Tibial nerve (tissue), 4 donors: ENCODE results near the gene ITGB1. TPM values are rescaled to one million over a fixed set of nuclear protein-coding genes. Genes with fewer than 3 reads are reported as not detected.
"Not testable (repeated sequence)": the region's sequence is repeated elsewhere in the genome, so short reads cannot be mapped to it uniquely, and the experiment has no call there.

Source experiments
- DNase-seq, 2 donors: peaks; one replicate each; pipeline ENCODE4 v3.0.0-alpha.2; 2019; ENCODE audit warnings: low spot score in 2 of 2
- H3K27ac ChIP-seq, 4 donors: fragments of 200-600 bp; sonication (generic) in 3 of 4; one replicate each; pipeline ENCODE4 v1.5.1; 2017 to 2019; ENCODE audit warnings: mild to moderate bottlenecking in 1 of 4
- H3K27me3 ChIP-seq, 2 donors: fragments of 200-600 bp; sonication (generic) in 1 of 2; one replicate each; pipeline versions ENCODE4 v1.5.1 to v1.6.0; 2017 to 2019
- H3K36me3 ChIP-seq, 3 donors: fragments of 200-600 bp; sonication (generic); one replicate each; pipeline ENCODE4 v1.5.1; 2018 to 2019
- H3K4me1 ChIP-seq, 4 donors: fragments of 200-600 bp; sonication (generic) in 3 of 4; one replicate each; pipeline ENCODE4 v1.5.1; 2017 to 2019
- H3K4me3 ChIP-seq, 4 donors: fragments of 200-600 bp; sonication (generic) in 3 of 4; one replicate each; pipeline ENCODE4 v1.5.1; 2017 to 2019; ENCODE audit warnings: mild to moderate bottlenecking in 1 of 4, moderate library complexity in 1 of 4
- H3K9me3 ChIP-seq, 4 donors: fragments of 200-600 bp; sonication (generic) in 3 of 4; one replicate each; pipeline ENCODE4 v1.5.1; 2017 to 2019
- EP300 ChIP-seq, 2 donors: sonication (generic); formaldehyde crosslinking; IDR thresholded peaks; one replicate each; pipeline ENCODE4 v1.6.1; 2017; ENCODE audit warnings: antibody characterized with exemption in 2 of 2, mild to moderate bottlenecking in 1 of 2
- POLR2A ChIP-seq, 2 donors: fragments of 450-650 bp; IDR thresholded peaks; one replicate each; pipeline ENCODE4 v1.6.1; 2017; ENCODE audit warnings: antibody characterized with exemption in 2 of 2, mild to moderate bottlenecking in 2 of 2, moderate library complexity in 2 of 2
- WGBS, 2 donors: methylation state at CpG; one replicate each; pipeline ENCODE4 v1.1.5; 2018; 5-methylcytosine and 5-hydroxymethylcytosine counted together
- total RNA-seq, 4 donors: library from RNA; depleted of rRNA; stranded (reverse); fragments of >200 nt; gene quantifications; one replicate each; pipeline ENCODE4 v1.1.0, GENCODE V29; 2016
- TF ChIP-seq, protein P1 (sequence below), 5 experiments: fragments of 200-600 bp in 3 of 5; fragments of 450-650 bp in 2 of 5; sonication (generic) in 3 of 5; IDR thresholded peaks; one replicate each; pipeline ENCODE4 v1.5.1; 2016 to 2019; ENCODE audit warnings: antibody characterized with exemption in 5 of 5, mild to moderate bottlenecking in 3 of 5, moderate library complexity in 2 of 5

The ITGB1 gene
- total RNA-seq, 4 donors from 2014 or later = 288 to 483 (median 404) TPM

DNA sequence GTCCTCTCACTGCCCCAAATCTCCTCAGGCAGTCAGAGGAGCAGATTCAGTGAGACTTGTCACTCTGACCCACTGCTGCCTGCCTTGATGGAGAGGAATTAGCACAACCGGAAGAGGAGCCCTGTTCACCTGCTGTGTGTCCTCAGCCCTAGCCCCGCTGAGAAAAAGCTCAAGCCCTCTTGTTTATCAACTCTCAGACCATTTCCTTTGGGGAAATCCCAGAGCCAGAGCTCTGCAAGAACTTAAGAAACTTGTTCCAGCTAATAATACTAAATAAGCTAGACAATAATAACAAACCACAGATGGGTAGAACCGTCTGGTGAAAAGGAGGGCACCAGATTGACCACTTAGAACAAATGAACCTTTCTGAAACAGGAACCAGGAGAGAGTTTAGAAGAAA lies 37.7 kb upstream of the ITGB1 start:
- no peaks in the 10 kb centered on the region for H3K36me3 ChIP-seq
- 20 to 29% methylated on average over 3 of the region's 3 CpGs for WGBS, 2 donors
- no peak overlapping the region for H3K4me3 ChIP-seq
- TF ChIP-seq POLR2A (IDR thresholded peaks at IDR 0.05) (no peak), EP300 (IDR thresholded peaks at IDR 0.05) (no peak)
- TF ChIP-seq, protein P1, sequence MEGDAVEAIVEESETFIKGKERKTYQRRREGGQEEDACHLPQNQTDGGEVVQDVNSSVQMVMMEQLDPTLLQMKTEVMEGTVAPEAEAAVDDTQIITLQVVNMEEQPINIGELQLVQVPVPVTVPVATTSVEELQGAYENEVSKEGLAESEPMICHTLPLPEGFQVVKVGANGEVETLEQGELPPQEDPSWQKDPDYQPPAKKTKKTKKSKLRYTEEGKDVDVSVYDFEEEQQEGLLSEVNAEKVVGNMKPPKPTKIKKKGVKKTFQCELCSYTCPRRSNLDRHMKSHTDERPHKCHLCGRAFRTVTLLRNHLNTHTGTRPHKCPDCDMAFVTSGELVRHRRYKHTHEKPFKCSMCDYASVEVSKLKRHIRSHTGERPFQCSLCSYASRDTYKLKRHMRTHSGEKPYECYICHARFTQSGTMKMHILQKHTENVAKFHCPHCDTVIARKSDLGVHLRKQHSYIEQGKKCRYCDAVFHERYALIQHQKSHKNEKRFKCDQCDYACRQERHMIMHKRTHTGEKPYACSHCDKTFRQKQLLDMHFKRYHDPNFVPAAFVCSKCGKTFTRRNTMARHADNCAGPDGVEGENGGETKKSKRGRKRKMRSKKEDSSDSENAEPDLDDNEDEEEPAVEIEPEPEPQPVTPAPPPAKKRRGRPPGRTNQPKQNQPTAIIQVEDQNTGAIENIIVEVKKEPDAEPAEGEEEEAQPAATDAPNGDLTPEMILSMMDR (IDR thresholded peaks at IDR 0.05) = no peak
- peaks cover 0 to 7% (median 0%) of the 10 kb centered on the region in 4 donors for H3K9me3 ChIP-seq
- no peaks in the 10 kb centered on the region for H3K4me1 ChIP-seq
- no peaks in the 10 kb centered on the region for H3K27me3 ChIP-seq
- DNase-seq = no peak
- H3K27ac ChIP-seq = no peak overlapping the region

DNA sequence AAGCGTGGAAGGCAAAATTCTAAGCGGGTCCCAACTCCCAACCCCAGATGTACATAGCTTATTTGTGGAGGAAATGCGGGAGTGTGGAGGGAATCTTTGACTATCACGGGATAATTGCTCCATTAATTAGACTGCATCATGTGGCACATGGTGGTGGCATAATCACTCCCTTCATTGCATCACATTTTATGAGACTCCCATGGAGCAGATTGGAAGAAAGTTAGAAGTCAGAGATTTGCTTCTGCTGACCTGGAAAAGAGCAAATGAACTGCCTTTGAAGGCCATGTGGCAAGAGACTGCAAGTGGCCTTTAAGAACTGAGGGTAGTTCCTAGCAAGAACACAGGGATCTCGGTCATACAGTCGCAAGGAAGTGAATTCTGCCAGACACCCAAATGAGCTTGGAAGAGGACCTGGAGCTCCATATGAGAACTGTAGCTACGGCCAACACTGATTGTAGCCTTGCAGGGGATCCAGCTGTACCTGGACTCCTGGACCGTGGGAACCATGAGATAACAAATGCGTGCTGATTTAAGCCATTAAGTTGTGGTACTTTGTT lies 37.1 kb upstream of the ITGB1 start:
- WGBS, 2 donors = 81 to 89% methylated on average over 9 of the region's 9 CpGs
- Histone ChIP-seq H3K36me3 (no peaks in the 10 kb centered on the region), H3K4me3 (no peak overlapping the region), H3K27me3 (no peaks in the 10 kb centered on the region), H3K9me3 (peaks cover 0 to 7% (median 0%) of the 10 kb centered on the region in 4 donors), H3K27ac (no peak overlapping the region), H3K4me1 (no peaks in the 10 kb centered on the region)
- no peak for DNase-seq
- TF ChIP-seq, protein P1 (IDR thresholded peaks at IDR 0.05) = no peak
- TF ChIP-seq EP300 (IDR thresholded peaks at IDR 0.05) (no peak), POLR2A (IDR thresholded peaks at IDR 0.05) (no peak)

DNA sequence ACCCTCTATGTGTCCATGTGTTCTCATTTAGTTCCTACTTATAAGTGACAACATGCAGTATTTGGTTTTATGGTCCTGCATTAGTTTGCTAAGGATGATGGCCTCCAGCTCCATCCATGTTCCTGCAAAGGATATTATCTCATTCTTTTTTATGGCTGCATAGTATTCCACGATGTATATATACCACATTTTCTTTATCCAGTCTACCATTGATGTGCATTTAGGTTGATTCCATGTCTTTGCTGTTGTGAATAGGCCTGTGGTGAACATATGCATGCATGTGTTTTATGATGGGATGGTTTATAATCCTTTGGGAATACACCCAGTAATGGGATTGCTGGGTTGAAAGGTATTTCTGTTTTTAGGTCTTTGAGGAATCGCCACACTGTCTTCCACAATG lies 36.6 kb upstream of the ITGB1 start:
- H3K27ac ChIP-seq, H3K27me3 ChIP-seq, H3K36me3 ChIP-seq, H3K4me3 ChIP-seq, DNase-seq, H3K4me1 ChIP-seq, H3K9me3 ChIP-seq: not testable (repeated sequence)
- WGBS, 2 donors = 93 to 100% methylated on average over 2 of the region's 2 CpGs

DNA sequence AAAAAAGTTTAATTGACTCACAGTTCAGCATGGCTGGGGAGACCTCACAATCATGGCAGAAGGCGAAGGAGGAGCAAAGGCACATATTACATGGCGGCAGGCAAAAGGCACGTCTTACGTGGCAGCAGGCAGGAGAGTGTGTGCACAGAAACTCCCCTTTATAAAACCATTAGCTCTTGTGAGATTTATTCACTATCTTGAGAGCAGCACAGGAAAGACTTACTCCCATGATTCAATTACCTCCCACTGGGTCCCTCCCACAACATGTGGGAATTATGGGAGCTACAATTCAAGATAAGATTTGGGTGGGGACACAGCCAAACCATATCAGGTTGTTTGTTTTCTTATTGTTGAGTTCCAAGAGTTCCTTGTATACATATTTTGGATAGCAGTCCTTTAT lies 34.3 kb upstream of the ITGB1 start:
- not testable (repeated sequence) for H3K27me3 ChIP-seq, H3K36me3 ChIP-seq

DNA sequence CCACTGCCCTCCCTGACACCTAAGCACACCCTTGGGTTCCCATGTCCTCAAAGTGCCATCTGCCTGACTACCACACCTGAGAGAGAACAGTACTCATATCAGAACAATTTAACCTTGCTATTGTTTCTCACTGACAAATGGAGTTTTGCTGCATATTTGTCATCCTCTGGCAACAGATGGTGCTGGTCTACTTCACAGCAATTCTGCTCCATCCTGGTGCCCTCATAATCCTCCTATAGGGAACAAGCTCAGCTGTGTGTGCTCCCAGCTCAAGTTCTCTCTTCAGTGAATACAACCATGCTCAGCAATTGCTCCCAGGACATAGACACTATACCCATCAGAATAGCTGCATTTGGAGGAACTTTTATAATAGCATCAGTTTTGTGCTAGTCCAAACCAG lies 32.8 kb upstream of the ITGB1 start:
- TF ChIP-seq, protein P1 (IDR thresholded peaks at IDR 0.05) = no peak
- TF ChIP-seq POLR2A (IDR thresholded peaks at IDR 0.05) = no peak
- no peak for TF ChIP-seq EP300 (IDR thresholded peaks at IDR 0.05)
- H3K4me3 ChIP-seq = no peak overlapping the region
- no peaks in the 10 kb centered on the region for H3K27me3 ChIP-seq
- no peak for DNase-seq
- peaks cover 0 to 1% (median 0%) of the 10 kb centered on the region in 4 donors for H3K4me1 ChIP-seq
- H3K36me3 ChIP-seq = no peaks in the 10 kb centered on the region
- no peak overlapping the region for H3K27ac ChIP-seq
- H3K9me3 ChIP-seq = no peaks in the 10 kb centered on the region

More for the DNA sequence above, 34.3 kb upstream of the ITGB1 start:
- 93 to 95% methylated on average over 4 of the region's 4 CpGs for WGBS, 2 donors
- H3K27ac ChIP-seq, H3K4me1 ChIP-seq, H3K9me3 ChIP-seq, DNase-seq, H3K4me3 ChIP-seq: not testable (repeated sequence)

DNA sequence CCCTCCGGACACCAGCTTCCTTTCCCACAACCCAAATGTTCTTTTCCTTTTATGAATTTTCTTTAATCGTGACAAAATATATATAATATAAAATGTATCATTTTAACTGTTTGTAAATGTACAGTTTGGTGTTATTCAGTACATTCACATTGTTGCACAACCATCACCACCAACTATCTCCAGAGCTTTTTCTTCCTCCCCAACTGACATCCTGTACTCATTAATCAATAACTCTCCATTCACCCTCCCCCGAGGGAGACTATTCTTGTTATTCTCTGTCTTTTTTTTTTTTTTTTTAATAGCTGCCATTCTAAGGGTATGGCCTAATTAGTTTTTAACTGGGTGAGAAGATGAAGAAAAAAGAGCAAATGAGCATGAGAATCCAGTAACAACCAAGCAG lies 30.6 kb upstream of the ITGB1 start:
- Histone ChIP-seq H3K36me3 (no peaks in the 10 kb centered on the region), H3K4me1 (peaks cover 0 to 9% (median 3%) of the 10 kb centered on the region in 4 donors), H3K4me3 (no peak overlapping the region), H3K27me3 (no peaks in the 10 kb centered on the region), H3K27ac (no peak overlapping the region), H3K9me3 (no peaks in the 10 kb centered on the region)
- 70 to 74% methylated on average over 3 of the region's 3 CpGs for WGBS, 2 donors
- TF ChIP-seq POLR2A (IDR thresholded peaks at IDR 0.05) (no peak), EP300 (IDR thresholded peaks at IDR 0.05) (no peak)
- TF ChIP-seq, protein P1 (IDR thresholded peaks at IDR 0.05) = no peak
- DNase-seq = no peak
